GM23248 (cell line): ENCODE results near the gene ZNF500. TPM values are rescaled to one million over a fixed set of nuclear protein-coding genes. Genes with fewer than 3 reads are reported as not detected.

Source experiments
- DNase-seq: peaks from one replicate; pipeline ENCODE4 v3.0.0-alpha.2; 2015
- H2AFZ ChIP-seq: fragments of 200-600 bp; sonication (generic); 2 replicates; pipeline ENCODE4 v1.6.1; 2016; ENCODE audit warnings: antibody characterized with exemption
- H3F3A ChIP-seq: fragments of 200-600 bp; sonication (generic); 2 replicates; pipeline ENCODE4 v1.6.1; 2016; ENCODE audit warnings: mild to moderate bottlenecking, antibody characterized with exemption, mixed run types; ENCODE audit not compliant: insufficient read depth
- H3K27ac ChIP-seq: fragments of 200-600 bp; sonication (generic); 2 replicates; pipeline ENCODE4 v1.5.1; 2016; ENCODE audit warnings: mild to moderate bottlenecking
- H3K27me3 ChIP-seq: fragments of 200-600 bp; sonication (generic); replicated peaks from 2 replicates; pipeline ENCODE4 v1.6.1; 2016; ENCODE audit warnings: mild to moderate bottlenecking; ENCODE audit not compliant: insufficient read depth
- H3K36me3 ChIP-seq: fragments of 200-600 bp; sonication (generic); 2 replicates; pipeline ENCODE4 v1.6.1; 2016; ENCODE audit warnings: low read depth, mild to moderate bottlenecking
- H3K4me1 ChIP-seq: fragments of 200-600 bp; sonication (generic); 2 replicates; pipeline ENCODE4 v1.6.1; 2016; ENCODE audit warnings: mild to moderate bottlenecking; ENCODE audit not compliant: insufficient read depth
- H3K4me2 ChIP-seq: fragments of 200-600 bp; sonication (generic); one replicate; pipeline ENCODE4 v1.6.1; 2016; ENCODE audit warnings: mild to moderate bottlenecking; ENCODE audit not compliant: unreplicated experiment
- H3K4me3 ChIP-seq: fragments of 200-600 bp; sonication (generic); 2 replicates; pipeline ENCODE4 v1.5.1; 2016; ENCODE audit warnings: mild to moderate bottlenecking
- H3K79me2 ChIP-seq: fragments of 200-600 bp; sonication (generic); 2 replicates; pipeline ENCODE4 v1.6.1; 2016; ENCODE audit warnings: mild to moderate bottlenecking; ENCODE audit not compliant: insufficient read depth
- H3K9ac ChIP-seq: fragments of 200-600 bp; sonication (generic); 2 replicates; pipeline ENCODE4 v1.6.1; 2016; ENCODE audit warnings: mild to moderate bottlenecking
- H3K9me2 ChIP-seq: fragments of 200-600 bp; sonication (generic); 2 replicates; pipeline ENCODE4 v1.6.1; 2016; ENCODE audit warnings: mixed run types, mild to moderate bottlenecking, moderate library complexity; ENCODE audit not compliant: insufficient read depth
- H3K9me3 ChIP-seq: fragments of 200-600 bp; sonication (generic); one replicate; pipeline ENCODE4 v1.6.1; 2017; ENCODE audit warnings: low read depth
- H4K20me1 ChIP-seq: fragments of 200-600 bp; sonication (generic); 2 replicates; pipeline ENCODE4 v1.6.0; 2016; ENCODE audit not compliant: insufficient read depth
- EZH2 ChIP-seq: fragments of 200-600 bp; sonication (generic); IDR thresholded peaks from 2 replicates; pipeline ENCODE4 v1.6.1; 2018; ENCODE audit warnings: antibody characterized with exemption, mild to moderate bottlenecking; ENCODE audit not compliant: insufficient read depth, poor library complexity, severe bottlenecking
- EZH2phosphoT487 ChIP-seq: fragments of 200-600 bp; sonication (generic); IDR thresholded peaks from 2 replicates; pipeline ENCODE4 v1.6.1; 2018; ENCODE audit warnings: antibody characterized with exemption, moderate library complexity, mild to moderate bottlenecking, low read depth; ENCODE audit not compliant: insufficient read depth
- WGBS, 2 experiments: methylation state at CpG; one replicate each; pipeline ENCODE4 v1.1.6; 2015 to 2017; ENCODE audit warnings: low lambda C conversion rate in 2 of 2, low coverage in 1 of 2; ENCODE audit errors: missing lambda C conversion rate in 2 of 2; 5-methylcytosine and 5-hydroxymethylcytosine counted together
- in situ Hi-C: fragments of 300-500 bp; cut with MboI; formaldehyde crosslinking; loops from 2 replicates; pipeline ENCODE4 v1.15.0; 2020
- polyA plus RNA-seq: library from polyadenylated mRNA; unstranded; fragments of >200 nt; fragmentation: Nextera tagmentation; extraction: Ambion mirVana; gene quantifications from 2 replicates; pipeline ENCODE4 v1.2.1, GENCODE V29; 2016
- total RNA-seq: library from RNA; depleted of rRNA; stranded (reverse); fragments of >200 nt; shearing (Covaris generic); gene quantifications from 2 replicates; pipeline ENCODE4 v1.2.3, GENCODE V29; 2014

The ZNF500 gene
- total and polyA plus RNA-seq, 2 experiments from 2014 or later, result 7.4 to 12.3 TPM

- H3K9ac ChIP-seq, result no peak overlapping the region
- in situ Hi-C loops, result no loop called here
- TF ChIP-seq EZH2 (no peak), EZH2phosphoT487 (no peak)
- H3K79me2 ChIP-seq, result 0 out of 2 replicates have a peak, but pooled peaks cover 11% of the 10 kb centered on the region
- H3K36me3 ChIP-seq, result peaks cover 11% of the 10 kb centered on the region; the same call in 1 of the 2 replicates
- H3K9me2 ChIP-seq, result no peaks in the 10 kb centered on the region
- no peak overlapping the region for H3K4me3 ChIP-seq
- H3K4me1 ChIP-seq, result no peaks in the 10 kb centered on the region
- 87 to 91% methylated on average over 8 of the region's 8 CpGs for WGBS, 2 experiments
- no peak overlapping the region for H2AFZ ChIP-seq
- no peaks in the 10 kb centered on the region for H3F3A ChIP-seq
- DNase-seq, result no peak
- H3K27me3 ChIP-seq, result no peaks in the 10 kb centered on the region
- no peak overlapping the region for H3K27ac ChIP-seq
- H4K20me1 ChIP-seq, result no peaks in the 10 kb centered on the region
- H3K9me3 ChIP-seq, result no peaks in the 10 kb centered on the region
- H3K4me2 ChIP-seq, result no peak overlapping the region
These were observed 16.1 kb downstream of the ZNF500 start for GRCh38 chr16:4750896-4751295.

GRCh38 chr16:4749700-4750257 lies 17.2 kb downstream of the ZNF500 start:
- in situ Hi-C loops, result no loop called here
- TF ChIP-seq EZH2, result no peak
- Histone ChIP-seq H3K27ac (no peak overlapping the region), H3K4me2 (no peak overlapping the region), H3K4me3 (no peak overlapping the region), H2AFZ (no peak overlapping the region), H3K79me2 (0 out of 2 replicates have a peak, but pooled peaks cover 1% of the 10 kb centered on the region), H3F3A (no peaks in the 10 kb centered on the region), H3K9me3 (no peaks in the 10 kb centered on the region), H3K36me3 (peaks cover under 1% of the 10 kb centered on the region; the same call in 1 of the 2 replicates), H3K4me1 (no peaks in the 10 kb centered on the region), H4K20me1 (no peaks in the 10 kb centered on the region), H3K27me3 (no peaks in the 10 kb centered on the region), H3K9ac (no peak overlapping the region), H3K9me2 (no peaks in the 10 kb centered on the region)
- WGBS, 2 experiments, result 93% methylated on average over 9 to 10 of the region's 10 CpGs
- no peak for DNase-seq

- no peak for DNase-seq
- in situ Hi-C loops, result no loop called here
- Histone ChIP-seq H3K4me2 (no peak overlapping the region), H3K9me3 (no peaks in the 10 kb centered on the region), H3K36me3 (no peaks in the 10 kb centered on the region), H4K20me1 (no peaks in the 10 kb centered on the region), H3K4me1 (no peaks in the 10 kb centered on the region), H3K4me3 (no peak overlapping the region), H3K9me2 (no peaks in the 10 kb centered on the region), H2AFZ (no peak overlapping the region), H3K9ac (no peak overlapping the region), H3K27me3 (no peaks in the 10 kb centered on the region), H3K79me2 (no peaks in the 10 kb centered on the region), H3K27ac (no peak overlapping the region), H3F3A (no peaks in the 10 kb centered on the region)
- TF ChIP-seq EZH2 (no peak), EZH2phosphoT487 (no peak)
- 83 to 93% methylated on average over 12 to 16 of the region's 16 CpGs for WGBS, 2 experiments
These were observed 18.1 kb downstream of the ZNF500 start for GRCh38 chr16:4748682-4749411.

- Histone ChIP-seq H3K36me3 (no peaks in the 10 kb centered on the region), H3K27ac (no peak overlapping the region), H3K4me3 (no peak overlapping the region), H3K4me2 (no peak overlapping the region), H3K9ac (no peak overlapping the region), H4K20me1 (no peaks in the 10 kb centered on the region), H2AFZ (no peak overlapping the region), H3K9me3 (no peaks in the 10 kb centered on the region), H3F3A (no peaks in the 10 kb centered on the region), H3K9me2 (no peaks in the 10 kb centered on the region), H3K27me3 (no peaks in the 10 kb centered on the region), H3K4me1 (no peaks in the 10 kb centered on the region), H3K79me2 (no peaks in the 10 kb centered on the region)
- 73 to 79% methylated on average over 14 of the region's 14 CpGs for WGBS, 2 experiments
- in situ Hi-C loops, result no loop called here
- DNase-seq, result no peak
- no peak for TF ChIP-seq EZH2
- no peak for TF ChIP-seq EZH2phosphoT487
These were observed 18.9 kb downstream of the ZNF500 start for GRCh38 chr16:4747906-4748681.
